ENCODE results near the gene DLG4. TPM values are rescaled to one million over a fixed set of nuclear protein-coding genes. Genes with fewer than 3 reads are reported as not detected.

Gene DLG4
- total RNA-seq, 1 experiment from 2014 or later, result 59.7 TPM

- TF ChIP-seq MLX (CRISPR knock-in tag; IDR thresholded peaks at IDR 0.05) (no peak), SP1 (CRISPR knock-in tag; conservative IDR thresholded peaks at IDR 0.05) (peak; percentile 32; the same call in 1 of the 2 replicates), E2F1 (CRISPR knock-in tag; IDR thresholded peaks at IDR 0.05) (0 out of 2 replicates have a peak, but pooled peaks have one; percentile 13), ZNF396 (CRISPR knock-in tag; IDR thresholded peaks at IDR 0.05; ENCODE audit: borderline replicate concordance) (no peak), ATF3 (CRISPR knock-in tag; conservative IDR thresholded peaks at IDR 0.05) (no peak), E2F4 (CRISPR knock-in tag; IDR thresholded peaks at IDR 0.05; ENCODE audit: borderline replicate concordance, low read depth) (no peak), ELF4 (CRISPR knock-in tag; IDR thresholded peaks at IDR 0.05; ENCODE audit: low read depth) (no peak), FOXJ3 (CRISPR knock-in tag; IDR thresholded peaks at IDR 0.05; ENCODE audit: borderline replicate concordance) (no peak), E2F5 (CRISPR knock-in tag; IDR thresholded peaks at IDR 0.05) (peak; percentile 24; the same call in 1 of the 2 replicates), MAX (CRISPR knock-in tag; IDR thresholded peaks at IDR 0.05) (peak; percentile 62; the same call in 1 of the 2 replicates), ZBTB43 (CRISPR knock-in tag; IDR thresholded peaks at IDR 0.05) (0 out of 2 replicates have a peak, but pooled peaks have one; percentile 41), ESRRA (CRISPR knock-in tag; IDR thresholded peaks at IDR 0.05; ENCODE audit: borderline replicate concordance) (0 out of 2 replicates have a peak, but pooled peaks have one; percentile 52), ZBTB21 (CRISPR knock-in tag; IDR thresholded peaks at IDR 0.05; ENCODE audit: borderline replicate concordance) (0 out of 2 replicates have a peak, but pooled peaks have one; percentile 24)
Observed at GRCh38 chr17:7260651-7261378, 41.2 kb upstream of the DLG4 start (continued).

GRCh38 chr17:7260151-7260550, 40.5 kb upstream of the DLG4 start:
- ChIA-PET POLR2A (interaction anchor here (0.7 to 1.2 kb wide), 3 partner anchors 20 to 40 kb away, joined by 3 to 9 read pairs (median 3); partner anchors contain the start of genes ACADVL and DLG4), CTCF (interaction anchor here (1.2 kb wide), 2 partner anchors 20 to 36 kb away, joined by 4 read pairs; no protein-coding TSS in a partner anchor)
- H3K27me3 Mint-ChIP-seq (ENCODE audit: low read depth), result no peaks in the 10 kb centered on the region
- TF ChIP-seq NR2C2 (CRISPR knock-in tag; IDR thresholded peaks at IDR 0.05), result no peak
- TF ChIP-seq NFATC4 (CRISPR knock-in tag; IDR thresholded peaks at IDR 0.05), result peak; percentile 33; the same call in 1 of the 2 replicates
- DNase-seq (ENCODE audit: low spot score) (no peak), ATAC-seq (no peak)
- H3K4me1 Mint-ChIP-seq, result peaks cover 17% of the 10 kb centered on the region
- H3K36me3 Mint-ChIP-seq, result peaks cover 19% of the 10 kb centered on the region
- peak overlapping the region; percentile 91 for H3K27ac Mint-ChIP-seq
- H3K9me3 Mint-ChIP-seq, result no peaks in the 10 kb centered on the region
- peak overlapping the region; percentile 78 for H3K4me3 Mint-ChIP-seq

- ChIA-PET POLR2A (interaction anchor here (0.7 to 1.2 kb wide), 3 partner anchors 21 to 39 kb away, joined by 3 to 9 read pairs (median 3); partner anchors contain the start of genes ACADVL and DLG4), CTCF (interaction anchor here (1.2 kb wide), 1 partner anchor 20 kb away, joined by 4 read pairs; no protein-coding TSS in a partner anchor)
- H3K27ac Mint-ChIP-seq, result peak overlapping the region; percentile 70
- ATAC-seq (no peak), DNase-seq (ENCODE audit: low spot score) (no peak)
- peak overlapping the region; percentile 34 for H3K4me3 Mint-ChIP-seq
- H3K36me3 Mint-ChIP-seq, result peaks cover 23% of the 10 kb centered on the region
- TF ChIP-seq AFF4 (CRISPR knock-in tag; IDR thresholded peaks at IDR 0.05; ENCODE audit: borderline replicate concordance), result no peak
- 0 out of 2 replicates have a peak, but pooled peaks have one; percentile 29 for TF ChIP-seq AR (CRISPR knock-in tag; IDR thresholded peaks at IDR 0.05)
- H3K27me3 Mint-ChIP-seq (ENCODE audit: low read depth), result no peaks in the 10 kb centered on the region
- H3K9me3 Mint-ChIP-seq, result no peaks in the 10 kb centered on the region
- H3K4me1 Mint-ChIP-seq, result peaks cover 14% of the 10 kb centered on the region
Observed at GRCh38 chr17:7259555-7259889, 39.9 kb upstream of the DLG4 start.
